ENCODE results near the gene LTA. TPM values are rescaled to one million over a fixed set of nuclear protein-coding genes. Genes with fewer than 3 reads are reported as not detected.

Gene LTA, protein sequence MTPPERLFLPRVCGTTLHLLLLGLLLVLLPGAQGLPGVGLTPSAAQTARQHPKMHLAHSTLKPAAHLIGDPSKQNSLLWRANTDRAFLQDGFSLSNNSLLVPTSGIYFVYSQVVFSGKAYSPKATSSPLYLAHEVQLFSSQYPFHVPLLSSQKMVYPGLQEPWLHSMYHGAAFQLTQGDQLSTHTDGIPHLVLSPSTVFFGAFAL
- not detected for polyA plus RNA-seq (2013, experiment 1 of 2; ENCODE audit: insufficient read length)
- not detected for polyA plus RNA-seq (2013, experiment 2 of 2; ENCODE audit: insufficient read length)

DNA sequence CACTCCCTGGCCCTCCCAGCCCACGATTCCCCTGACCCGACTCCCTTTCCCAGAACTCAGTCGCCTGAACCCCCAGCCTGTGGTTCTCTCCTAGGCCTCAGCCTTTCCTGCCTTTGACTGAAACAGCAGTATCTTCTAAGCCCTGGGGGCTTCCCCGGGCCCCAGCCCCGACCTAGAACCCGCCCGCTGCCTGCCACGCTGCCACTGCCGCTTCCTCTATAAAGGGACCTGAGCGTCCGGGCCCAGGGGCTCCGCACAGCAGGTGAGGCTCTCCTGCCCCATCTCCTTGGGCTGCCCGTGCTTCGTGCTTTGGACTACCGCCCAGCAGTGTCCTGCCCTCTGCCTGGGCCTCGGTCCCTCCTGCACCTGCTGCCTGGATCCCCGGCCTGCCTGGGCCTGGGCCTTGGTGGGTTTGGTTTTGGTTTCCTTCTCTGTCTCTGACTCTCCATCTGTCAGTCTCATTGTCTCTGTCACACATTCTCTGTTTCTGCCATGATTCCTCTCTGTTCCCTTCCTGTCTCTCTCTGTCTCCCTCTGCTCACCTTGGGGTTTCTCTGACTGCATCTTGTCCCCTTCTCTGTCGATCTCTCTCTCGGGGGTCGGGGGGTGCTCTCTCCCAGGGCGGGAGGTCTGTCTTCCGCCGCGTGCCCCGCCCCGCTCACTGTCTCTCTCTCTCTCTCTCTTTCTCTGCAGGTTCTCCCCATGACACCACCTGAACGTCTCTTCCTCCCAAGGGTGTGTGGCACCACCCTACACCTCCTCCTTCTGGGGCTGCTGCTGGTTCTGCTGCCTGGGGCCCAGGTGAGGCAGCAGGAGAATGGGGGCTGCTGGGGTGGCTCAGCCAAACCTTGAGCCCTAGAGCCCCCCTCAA is at the start of gene LTA:
LTA (plus strand) TSS at position 249 of the 871 bp plus-strand sequence; CDS start at position 703, 454 bp downstream.
- no peak for DNase-seq

DNA sequence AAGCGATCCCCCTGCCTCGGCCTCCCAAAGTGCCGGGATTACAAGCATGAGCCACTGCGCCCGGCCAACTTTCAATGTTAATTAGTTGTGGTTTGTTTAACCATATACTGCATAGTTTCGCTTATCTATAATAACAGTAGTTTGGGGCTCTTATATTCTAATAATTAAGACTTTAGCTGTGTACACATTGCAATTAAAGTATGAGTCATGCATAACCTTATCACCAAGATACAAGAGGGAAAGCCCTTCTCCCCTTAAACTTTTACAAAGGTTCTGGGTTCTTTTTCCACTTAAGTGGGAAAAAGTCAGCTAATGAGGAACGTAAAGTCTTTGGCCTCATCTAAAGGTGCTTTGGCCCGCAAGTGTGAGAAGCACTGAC is 46.5 kb upstream of the LTA start:
- DNase-seq = no peak

DNA sequence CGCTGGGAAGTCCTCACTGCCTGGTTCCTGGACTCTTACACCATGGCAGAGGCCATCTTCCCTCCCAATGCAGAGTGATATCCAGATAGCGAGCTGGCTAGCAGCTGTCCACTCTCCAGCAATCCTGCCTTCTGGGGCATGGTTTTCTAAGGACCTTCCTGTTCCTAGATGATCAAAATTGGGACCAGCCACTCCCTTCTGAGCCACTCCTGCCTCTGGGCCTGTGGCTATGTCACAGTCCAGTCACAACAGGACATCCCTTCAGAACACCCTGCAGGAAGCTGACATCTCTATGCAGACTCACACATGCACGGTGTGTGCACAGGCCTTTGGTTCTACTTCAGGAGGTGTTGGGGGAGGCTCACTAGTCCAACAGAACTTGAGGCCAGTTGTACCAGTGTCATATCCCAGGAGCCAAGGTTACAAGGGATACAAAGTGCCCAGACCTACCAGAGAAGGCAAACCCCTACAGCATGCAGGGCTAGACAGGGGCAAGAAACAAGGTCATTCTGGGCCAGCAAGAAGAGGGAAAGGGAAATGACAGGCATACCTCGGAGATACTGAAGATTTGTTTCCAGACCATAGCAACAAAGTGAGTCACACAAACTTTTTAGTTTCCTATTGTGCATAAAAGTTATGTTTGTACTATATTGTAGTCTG is 46.0 kb upstream of the LTA start:
- peak; percentile 68 for DNase-seq

DNA sequence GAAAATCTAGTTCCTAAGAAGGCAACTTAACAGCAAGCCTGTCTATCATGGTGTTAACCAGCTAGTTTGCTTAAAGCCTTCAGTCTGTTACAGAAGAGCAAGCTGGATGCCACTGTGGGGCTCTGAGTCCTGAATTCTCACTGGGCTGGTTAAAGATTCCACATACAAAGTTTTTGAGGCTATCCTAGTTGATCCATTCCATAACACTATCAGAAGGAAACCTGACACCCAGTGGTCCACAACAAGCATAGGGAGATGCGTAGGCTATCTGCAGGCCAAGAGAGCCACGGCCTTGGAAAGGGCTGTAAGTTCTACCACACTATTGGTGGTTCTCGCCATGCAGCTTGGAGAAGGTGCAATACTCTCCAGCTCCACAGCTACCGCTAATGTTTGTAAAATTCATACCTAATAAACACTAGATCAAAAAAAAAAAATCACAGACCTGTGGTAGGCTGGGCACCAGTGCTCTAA is 43.7 kb upstream of the LTA start:
- no peak for DNase-seq

DNA sequence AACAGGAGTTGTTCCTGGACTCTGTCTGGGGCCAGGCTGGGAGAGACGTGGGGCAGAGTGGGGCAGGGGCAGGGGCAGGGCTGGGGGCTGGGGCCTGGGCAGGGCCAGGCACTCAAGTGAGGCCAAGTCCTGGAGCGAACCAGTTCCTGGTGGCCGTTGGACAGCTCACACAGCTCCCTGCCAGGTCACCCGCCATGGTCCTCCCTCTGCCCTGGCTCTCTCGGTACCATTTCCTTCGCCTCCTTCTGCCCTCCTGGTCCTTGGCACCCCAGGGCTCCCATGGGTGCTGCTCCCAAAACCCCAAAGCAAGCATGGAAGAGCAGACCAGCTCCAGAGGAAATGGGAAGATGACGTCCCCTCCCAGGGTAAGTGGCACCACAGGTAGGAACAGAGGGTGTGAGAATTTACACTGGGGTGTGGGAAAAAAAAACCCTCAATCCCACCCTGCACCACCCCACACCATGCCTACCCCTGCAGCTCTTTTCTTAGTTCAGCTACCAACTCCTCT is 43.2 kb upstream of the LTA start, which contains the start of gene MCCD1:
MCCD1 (plus strand) TSS at position 142 of the 508 bp plus-strand sequence; CDS start at position 195, 53 bp downstream.
- DNase-seq = no peak

DNA sequence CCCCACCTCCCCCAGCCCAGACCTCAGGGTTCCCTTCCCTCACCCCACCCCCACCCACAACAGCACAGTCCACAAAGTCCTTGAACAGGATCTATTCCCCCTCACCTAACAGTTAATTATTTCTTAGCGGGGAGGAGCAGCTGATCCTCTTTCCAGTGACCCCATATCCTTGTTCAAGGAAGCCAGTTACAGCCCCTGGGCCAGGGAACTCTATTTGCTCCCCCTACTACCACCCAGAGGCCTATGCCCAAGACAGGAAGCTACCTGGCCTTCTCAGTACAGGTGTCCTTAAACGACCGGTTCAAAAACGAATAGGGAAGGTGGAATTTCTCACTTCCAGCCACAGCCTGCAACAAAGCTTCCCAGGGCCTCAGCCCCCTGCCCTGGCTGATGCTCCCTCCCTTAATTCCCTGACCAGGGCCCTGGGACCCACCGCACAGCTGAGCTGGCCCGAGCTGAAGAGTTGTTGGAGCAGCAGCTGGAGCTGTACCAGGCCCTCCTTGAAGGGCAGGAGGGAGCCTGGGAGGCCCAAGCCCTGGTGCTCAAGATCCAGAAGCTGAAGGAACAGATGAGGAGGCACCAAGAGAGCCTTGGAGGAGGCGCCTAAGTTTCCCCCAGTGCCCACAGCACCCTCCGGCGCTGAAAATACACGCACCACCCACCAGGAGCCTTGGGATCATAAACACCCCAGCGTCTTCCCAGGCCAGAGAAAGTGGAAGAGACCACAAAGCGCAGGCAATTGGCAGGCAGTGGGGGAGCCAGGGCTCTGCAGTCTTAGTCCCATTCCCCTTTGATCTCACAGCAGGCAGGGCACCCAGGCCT is 42.5 kb upstream of the LTA start:
- no peak for DNase-seq

DNA sequence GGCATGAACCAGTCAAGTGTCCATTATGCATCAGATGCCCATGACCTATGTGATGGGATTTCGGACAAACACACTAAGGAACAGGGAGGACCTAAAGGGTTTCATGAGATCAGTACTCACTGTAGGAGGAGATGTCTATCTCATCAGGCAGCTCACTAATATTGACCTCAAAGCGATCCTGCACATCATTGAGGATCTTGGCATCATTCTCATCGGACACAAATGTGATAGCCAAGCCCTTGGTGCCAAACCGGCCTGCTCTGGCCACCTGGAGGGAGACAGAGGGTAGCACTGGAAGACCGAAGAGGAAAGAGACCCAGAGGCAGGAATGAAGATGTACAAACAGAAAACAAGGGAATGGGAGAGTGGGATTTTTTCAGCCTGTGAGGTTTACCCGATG is 41.4 kb upstream of the LTA start:
- no peak for DNase-seq

DNA sequence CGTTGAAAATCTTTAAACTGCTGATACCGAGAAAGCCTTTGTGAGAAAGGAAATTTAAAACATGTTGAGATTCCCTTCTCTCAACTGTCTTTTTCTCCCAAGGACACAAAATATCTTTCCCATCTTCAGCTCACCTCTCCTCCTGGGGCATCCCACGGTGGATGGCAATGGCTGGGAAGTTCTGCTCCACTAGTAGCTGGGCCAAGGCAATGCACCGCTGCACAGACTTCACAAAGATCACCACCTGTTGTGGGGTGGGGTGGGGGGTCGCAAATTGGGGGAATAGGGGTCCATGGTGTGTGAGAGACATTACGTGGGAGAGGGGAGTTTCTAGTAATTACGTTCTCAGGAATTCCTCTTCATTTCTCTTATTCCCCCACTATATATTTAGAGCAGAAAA is 40.9 kb upstream of the LTA start:
- no peak for DNase-seq

DNA sequence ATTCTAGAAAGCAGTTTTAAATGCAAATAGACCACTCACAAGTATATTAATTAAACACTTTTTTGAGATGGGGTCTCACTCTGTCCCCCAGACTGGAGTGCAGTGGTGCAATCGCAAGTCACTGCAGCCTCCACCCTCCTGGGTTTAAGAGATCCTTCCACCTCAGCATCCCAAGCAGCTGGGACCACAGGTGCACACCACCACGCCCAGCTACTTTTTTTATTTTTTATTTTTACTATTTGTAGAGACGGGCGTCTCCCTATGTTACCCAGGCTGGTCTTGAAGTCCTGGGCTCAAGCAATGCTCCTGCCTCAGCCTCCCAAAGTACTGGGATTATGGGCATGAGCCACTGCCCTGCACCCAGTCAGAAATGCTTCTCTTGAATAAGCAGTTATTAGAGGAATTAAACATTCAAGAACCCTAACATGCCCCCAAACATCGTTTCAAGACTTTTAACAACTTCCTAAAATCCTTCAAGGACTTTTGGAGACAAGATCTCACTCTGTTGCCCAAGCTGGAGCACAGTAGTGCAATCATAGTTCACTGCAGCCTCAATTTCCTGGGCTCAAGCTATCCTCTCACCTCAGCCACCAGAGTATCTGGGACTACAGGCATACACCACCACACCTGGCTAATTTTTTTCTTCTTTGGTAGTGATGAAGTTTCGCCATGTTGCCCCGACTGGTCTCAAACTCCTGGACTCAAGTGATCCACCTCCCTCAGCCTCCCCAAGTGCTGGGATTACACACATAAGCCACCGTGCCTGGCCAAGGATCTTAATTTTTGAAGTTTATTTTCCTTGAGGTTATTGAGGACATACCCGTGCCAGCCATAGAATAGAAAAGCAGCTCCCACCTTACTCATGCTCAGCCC is 40.1 kb upstream of the LTA start:
- no peak for DNase-seq

DNA sequence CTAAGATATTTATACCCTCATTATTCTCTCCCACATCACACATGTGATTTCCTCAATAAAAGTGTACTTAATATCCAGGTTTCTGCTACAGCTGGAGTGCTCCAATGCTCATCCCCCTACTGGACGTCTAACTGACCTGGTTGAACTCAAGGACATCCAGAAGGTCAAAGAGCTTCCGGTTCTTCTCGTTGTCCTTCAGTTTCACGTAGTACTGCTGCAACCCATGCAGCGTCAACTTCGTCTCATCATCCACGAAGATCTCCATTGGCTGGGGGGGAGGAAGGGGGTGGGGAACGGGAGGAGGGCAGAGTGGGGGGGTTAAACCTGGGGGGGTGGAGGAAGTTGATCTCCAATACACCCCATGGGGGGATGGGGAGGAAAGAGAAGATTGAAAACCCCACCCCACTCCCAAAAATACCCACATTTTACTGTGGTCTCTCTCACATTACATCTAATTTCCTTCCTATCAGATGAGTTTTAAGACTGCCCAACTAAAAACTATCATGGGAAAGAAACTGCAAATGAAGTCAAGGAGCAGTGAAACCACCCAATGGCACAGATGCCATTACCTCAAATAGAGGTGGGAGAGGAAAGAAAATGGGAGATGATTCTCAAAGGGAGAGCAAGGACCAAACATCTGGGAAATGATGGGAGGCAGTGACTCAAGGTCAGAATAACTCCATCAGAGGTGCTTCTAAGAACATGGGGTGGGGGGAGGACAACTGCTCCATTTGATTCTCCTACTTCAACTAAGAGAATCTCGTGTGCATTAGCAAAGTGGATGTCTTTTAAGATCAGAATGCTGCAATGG is 39.2 kb upstream of the LTA start:
- no peak for DNase-seq

DNA sequence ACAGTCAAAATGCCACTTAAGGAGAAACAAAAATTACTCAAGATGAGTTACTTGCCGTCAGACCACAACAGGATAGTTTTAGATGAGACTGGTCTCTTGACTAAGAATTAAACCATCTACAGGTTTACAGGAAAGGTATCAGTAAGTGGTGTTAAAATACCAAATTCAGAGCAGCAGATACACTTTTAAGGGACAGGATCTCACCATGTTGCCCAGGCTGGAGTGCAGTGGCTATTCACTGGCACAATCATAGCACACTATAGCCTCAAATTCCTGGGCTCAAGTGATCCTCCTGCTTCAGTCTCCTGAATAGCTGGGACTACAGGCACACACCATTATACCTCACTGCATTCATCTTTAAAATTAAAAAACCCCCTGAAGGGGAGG is 38.6 kb upstream of the LTA start:
- DNase-seq = no peak

DNA sequence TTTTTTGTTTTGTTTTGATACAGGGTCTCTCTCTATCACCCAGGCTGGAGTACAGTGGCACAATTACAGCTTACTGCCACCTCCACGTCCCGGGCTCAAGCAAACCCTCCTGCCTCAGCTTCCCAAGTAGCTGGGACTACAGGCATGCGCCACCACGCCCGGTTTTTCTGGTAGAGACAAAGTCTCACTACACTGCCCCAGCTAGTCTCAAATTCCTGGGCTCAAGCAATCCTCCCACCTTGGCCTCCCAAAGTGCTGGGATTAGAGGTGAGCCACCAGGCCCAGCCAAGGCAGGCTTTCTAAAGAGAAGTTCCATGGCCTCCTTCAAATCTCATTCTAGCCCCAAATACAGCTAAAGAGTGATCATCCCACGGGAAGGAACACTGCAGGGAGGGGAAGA is 38.1 kb upstream of the LTA start:
- DNase-seq = no peak

DNA sequence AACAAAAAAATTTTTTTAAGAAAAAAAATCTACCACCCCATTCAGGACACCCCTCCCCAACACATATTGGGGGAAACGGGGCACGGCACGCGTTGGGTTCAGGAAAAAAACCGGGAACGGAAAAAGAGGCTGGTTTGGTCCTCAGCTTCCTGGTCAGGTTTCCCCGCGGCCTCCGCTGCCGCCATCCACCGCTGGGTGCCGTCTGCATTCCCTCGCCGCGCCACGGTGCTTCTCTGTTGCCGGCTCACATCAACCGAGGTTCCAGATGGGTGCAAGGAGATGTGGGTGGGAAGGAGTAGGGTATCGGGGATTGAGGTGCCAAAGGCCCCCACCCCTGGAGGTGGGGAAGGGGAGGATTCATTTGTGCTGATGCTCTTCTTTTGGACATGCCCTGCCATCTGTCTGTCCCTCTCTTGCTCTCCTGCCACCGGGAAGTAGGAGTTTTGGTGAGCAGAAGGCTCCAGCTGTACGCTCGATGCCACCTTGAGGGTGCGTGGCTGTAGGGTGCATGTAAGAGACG is 37.5 kb upstream of the LTA start:
- DNase-seq = no peak

DNA sequence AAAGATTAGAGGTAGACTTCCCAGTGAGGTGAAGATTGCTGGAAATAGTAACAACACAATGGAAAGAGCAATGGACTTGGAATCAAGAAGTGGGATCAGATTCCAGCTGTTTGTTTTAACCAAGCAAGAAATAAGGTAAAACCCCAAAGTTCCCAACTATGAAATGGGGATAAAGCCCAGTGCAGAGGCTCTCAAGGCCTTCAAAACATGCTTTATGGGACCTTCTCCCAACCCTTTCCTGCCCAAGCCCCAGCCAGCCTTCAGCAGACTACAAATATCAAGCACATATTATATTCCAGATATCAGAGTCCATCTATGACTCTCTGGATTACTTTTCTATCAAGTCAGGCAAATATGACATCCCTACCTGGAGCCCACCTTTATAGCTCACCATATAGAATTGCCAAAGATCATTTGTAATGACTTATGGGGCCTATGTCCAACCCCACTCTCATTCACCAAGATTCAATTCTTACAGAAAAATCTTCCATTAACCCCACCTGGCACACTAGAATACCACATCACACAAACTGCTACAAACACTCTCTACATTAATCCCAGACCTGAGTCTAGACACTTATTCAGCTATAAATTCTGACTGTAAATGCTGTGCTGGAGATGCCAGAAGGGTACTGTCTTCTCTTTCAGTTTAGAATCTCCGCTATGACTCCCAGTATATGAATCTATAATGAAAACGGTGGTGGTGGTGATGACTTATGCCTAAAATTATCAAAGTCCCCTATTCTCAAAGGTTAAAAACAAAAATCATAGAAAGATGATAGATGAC is 36.4 kb upstream of the LTA start:
- DNase-seq = no peak

DNA sequence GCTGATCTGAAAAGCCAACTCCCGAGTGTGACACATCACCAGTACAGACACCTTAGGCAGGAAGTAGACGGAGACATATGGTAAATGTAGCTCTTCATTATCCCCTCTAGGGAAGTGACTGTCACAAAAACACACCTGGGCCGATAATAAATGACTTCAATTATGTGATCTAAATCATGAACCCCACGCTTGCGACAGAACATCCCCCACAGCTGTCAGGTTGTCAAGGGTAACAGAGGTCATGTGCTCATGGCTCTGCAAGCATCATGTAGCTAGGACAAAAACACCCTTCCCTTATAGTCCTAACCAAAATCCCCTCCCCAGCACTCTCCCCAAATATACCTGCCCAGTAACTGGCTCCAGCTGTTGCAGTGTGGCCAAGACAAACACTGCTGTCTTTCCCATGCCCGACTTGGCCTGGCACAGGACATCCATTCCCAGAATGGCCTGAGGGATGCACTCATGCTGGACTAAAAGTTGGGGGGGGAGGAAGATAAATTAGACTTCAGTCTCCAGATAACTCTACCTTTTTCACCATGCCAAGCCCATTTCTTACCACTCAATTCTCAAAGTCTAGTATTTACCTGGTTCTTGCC is 33.2 kb upstream of the LTA start:
- no peak for DNase-seq

DNA sequence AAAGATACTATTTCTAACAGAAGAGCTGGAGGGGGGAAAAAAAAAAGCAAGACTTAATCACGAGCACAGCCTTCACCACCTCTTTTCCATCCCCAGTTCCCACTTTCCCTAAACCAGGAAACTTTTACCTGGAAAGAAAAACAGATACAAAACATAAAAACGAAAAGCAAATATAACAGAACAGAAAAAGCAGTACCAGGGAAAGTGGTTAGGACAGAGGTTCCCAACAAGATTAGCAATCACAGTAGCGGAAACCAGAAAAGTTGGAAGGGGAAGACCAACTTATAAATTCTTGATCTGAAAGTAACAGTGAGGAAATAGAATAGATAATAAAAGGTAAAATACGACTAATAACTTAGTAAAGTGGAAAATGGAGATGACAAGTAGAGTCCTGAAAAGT is 31.4 kb upstream of the LTA start:
- DNase-seq = no peak

DNA sequence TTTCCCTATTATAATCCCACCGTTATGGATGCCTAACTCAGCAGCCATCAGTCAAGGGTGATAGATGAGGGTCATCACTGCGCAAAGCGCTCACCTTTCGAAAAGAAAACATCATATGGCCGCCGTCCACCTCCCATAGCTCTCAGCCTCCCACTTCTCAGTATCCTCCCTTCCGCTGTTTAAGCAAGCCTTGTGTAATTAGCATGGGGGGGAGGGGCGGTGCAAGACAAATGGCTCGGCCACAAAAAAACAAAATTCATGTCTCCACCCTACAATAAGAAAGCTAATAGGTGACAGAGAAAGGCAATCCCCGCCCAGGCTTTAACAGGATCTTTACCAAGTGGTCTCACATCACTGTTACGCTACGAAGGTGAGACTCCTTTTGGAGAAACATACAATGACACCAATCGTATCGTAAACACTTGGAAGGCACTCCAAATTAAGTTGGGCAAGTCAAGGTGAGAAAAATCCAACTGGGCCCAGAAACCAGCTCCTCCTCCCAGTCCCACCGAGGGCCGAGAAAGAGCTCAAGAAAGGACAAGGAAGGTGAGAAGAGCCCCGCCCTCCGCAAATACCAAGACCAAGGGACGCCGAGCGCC is 30.9 kb upstream of the LTA start:
- DNase-seq = peak; percentile 45
